Smooth muscle cell (in vitro differentiated cells): Measurements from ENCODE around the gene AQP10. TPM values are rescaled to one million over a fixed set of nuclear protein-coding genes. Genes with fewer than 3 reads are reported as not detected.

Experiments
- DNase-seq: peaks from one replicate; lab custom pipeline; 2025; ENCODE audit not compliant: unreplicated experiment; lab: John Stamatoyannopoulos, UW
- H2AFZ ChIP-seq: fragments of 200-600 bp; sonication (generic); 2 replicates; pipeline ENCODE4 v1.6.0; 2016; ENCODE audit warnings: antibody characterized with exemption, low read depth, mild to moderate bottlenecking
- H3F3A ChIP-seq: fragments of 200-600 bp; sonication (generic); 2 replicates; pipeline ENCODE4 v1.6.0; 2017; ENCODE audit warnings: antibody characterized with exemption, low read depth
- H3K27ac ChIP-seq: fragments of 200-600 bp; sonication (generic); 2 replicates; pipeline ENCODE4 v1.5.1; 2016; ENCODE audit warnings: low read depth, mild to moderate bottlenecking
- H3K27me3 ChIP-seq: fragments of 200-600 bp; sonication (generic); 2 replicates; pipeline ENCODE4 v1.6.1; 2016; ENCODE audit warnings: low read depth, mild to moderate bottlenecking
- H3K36me3 ChIP-seq: fragments of 200-600 bp; sonication (generic); 2 replicates; pipeline ENCODE4 v1.5.1; 2016; ENCODE audit warnings: low read depth
- H3K4me1 ChIP-seq: fragments of 200-600 bp; sonication (generic); 2 replicates; pipeline ENCODE4 v1.5.1; 2016; ENCODE audit warnings: low read depth
- H3K4me2 ChIP-seq: fragments of 200-600 bp; sonication (generic); 2 replicates; pipeline ENCODE4 v1.6.0; 2016; ENCODE audit warnings: mild to moderate bottlenecking
- H3K4me3 ChIP-seq: fragments of 200-600 bp; sonication (generic); 2 replicates; pipeline ENCODE4 v1.5.1; 2016; ENCODE audit warnings: mild to moderate bottlenecking
- H3K79me2 ChIP-seq: fragments of 200-600 bp; sonication (generic); 2 replicates; pipeline ENCODE4 v1.6.0; 2016; ENCODE audit warnings: low read depth, mild to moderate bottlenecking
- H3K9ac ChIP-seq: fragments of 200-600 bp; sonication (generic); 2 replicates; pipeline ENCODE4 v1.6.0; 2016; ENCODE audit warnings: low read depth
- H3K9me3 ChIP-seq: fragments of 200-600 bp; sonication (generic); replicated peaks from 2 replicates; pipeline ENCODE4 v1.5.1; 2016; ENCODE audit warnings: low read depth
- H4K20me1 ChIP-seq: fragments of 200-600 bp; sonication (generic); 2 replicates; pipeline ENCODE4 v1.6.0; 2016; ENCODE audit warnings: low read depth
- WGBS: methylation state at CpG from one replicate; pipeline ENCODE4 v1.1.7; 2016; ENCODE audit warnings: low lambda C conversion rate; 5-methylcytosine and 5-hydroxymethylcytosine counted together
- polyA plus RNA-seq: library from polyadenylated mRNA; unstranded; fragments of >200 nt; fragmentation: Nextera tagmentation; extraction: Ambion mirVana; gene quantifications from 2 replicates; pipeline ENCODE4 v1.2.1, GENCODE V29; 2016
- total RNA-seq: library from RNA; depleted of rRNA; stranded (reverse); fragments of >200 nt; gene quantifications from 2 replicates; pipeline ENCODE4 v1.2.3, GENCODE V29; 2014
- TF ChIP-seq, protein P1 (sequence below): fragments of 200-600 bp; sonication (generic); IDR thresholded peaks from 2 replicates; pipeline ENCODE4 v1.5.1; 2017; ENCODE audit warnings: borderline replicate concordance, mild to moderate bottlenecking, antibody characterized with exemption; ENCODE audit not compliant: insufficient read depth, poor library complexity, severe bottlenecking

AQP10 gene
- total and polyA plus RNA-seq, 2 experiments from 2014 or later: 0.14 TPM; not detected in 1

DNA sequence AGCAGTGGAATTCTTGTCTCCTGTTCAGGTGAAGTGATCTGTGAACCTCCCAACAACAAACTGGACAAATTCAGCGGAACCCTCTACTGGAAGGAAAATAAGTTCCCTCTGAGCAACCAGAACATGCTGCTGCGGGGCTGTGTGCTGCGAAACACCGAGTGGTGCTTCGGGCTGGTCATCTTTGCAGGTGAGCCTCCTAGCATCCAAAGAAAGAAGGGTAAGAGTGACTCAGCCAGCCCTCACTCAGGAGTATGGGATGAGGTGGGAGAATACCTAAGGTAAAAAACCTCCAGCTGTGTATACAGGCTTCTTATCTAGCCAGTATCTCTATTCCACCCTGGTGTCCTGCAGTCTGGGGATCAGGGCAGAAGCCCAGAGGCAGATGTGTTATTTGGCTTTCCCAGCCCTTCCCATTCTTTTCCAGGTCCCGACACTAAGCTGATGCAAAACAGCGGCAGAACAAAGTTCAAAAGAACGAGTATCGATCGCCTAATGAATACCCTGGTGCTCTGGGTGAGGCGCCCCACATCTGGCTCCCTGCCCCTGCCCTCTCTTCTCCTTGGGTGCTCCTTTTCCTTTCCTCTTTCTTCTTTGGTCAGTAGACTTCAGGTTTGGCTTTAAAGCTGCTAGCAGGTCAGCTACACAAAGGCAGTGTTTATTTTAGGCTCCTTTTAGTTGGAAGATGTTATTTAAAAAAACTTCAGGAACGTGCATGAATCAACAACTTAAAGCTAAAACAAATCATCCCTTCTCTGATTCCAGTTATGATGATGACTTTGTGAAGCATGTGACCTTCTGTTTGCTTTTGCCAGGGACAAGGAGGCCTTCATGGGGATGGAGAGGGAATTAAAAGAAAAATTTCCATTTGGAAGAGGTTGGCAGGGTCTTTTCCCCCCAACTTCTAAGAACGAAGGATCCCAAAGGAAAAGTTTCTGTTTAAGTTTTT is 13.5 kb downstream of the AQP10 start:
- Histone ChIP-seq H3K4me3 (no peak overlapping the region), H3K4me2 (no peak overlapping the region), H3K9me3 (no peaks in the 10 kb centered on the region), H3K79me2 (no peaks in the 10 kb centered on the region), H4K20me1 (peaks cover 40% of the 10 kb centered on the region), H3K4me1 (no peaks in the 10 kb centered on the region), H2AFZ (no peak overlapping the region), H3K27ac (no peak overlapping the region), H3K27me3 (no peaks in the 10 kb centered on the region), H3K9ac (no peak overlapping the region), H3K36me3 (no peaks in the 10 kb centered on the region), H3F3A (no peaks in the 10 kb centered on the region)
- DNase-seq: no peak
- TF ChIP-seq, protein P1, sequence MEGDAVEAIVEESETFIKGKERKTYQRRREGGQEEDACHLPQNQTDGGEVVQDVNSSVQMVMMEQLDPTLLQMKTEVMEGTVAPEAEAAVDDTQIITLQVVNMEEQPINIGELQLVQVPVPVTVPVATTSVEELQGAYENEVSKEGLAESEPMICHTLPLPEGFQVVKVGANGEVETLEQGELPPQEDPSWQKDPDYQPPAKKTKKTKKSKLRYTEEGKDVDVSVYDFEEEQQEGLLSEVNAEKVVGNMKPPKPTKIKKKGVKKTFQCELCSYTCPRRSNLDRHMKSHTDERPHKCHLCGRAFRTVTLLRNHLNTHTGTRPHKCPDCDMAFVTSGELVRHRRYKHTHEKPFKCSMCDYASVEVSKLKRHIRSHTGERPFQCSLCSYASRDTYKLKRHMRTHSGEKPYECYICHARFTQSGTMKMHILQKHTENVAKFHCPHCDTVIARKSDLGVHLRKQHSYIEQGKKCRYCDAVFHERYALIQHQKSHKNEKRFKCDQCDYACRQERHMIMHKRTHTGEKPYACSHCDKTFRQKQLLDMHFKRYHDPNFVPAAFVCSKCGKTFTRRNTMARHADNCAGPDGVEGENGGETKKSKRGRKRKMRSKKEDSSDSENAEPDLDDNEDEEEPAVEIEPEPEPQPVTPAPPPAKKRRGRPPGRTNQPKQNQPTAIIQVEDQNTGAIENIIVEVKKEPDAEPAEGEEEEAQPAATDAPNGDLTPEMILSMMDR: no peak
- WGBS: 86% methylated on average over 13 of the region's 13 CpGs

DNA sequence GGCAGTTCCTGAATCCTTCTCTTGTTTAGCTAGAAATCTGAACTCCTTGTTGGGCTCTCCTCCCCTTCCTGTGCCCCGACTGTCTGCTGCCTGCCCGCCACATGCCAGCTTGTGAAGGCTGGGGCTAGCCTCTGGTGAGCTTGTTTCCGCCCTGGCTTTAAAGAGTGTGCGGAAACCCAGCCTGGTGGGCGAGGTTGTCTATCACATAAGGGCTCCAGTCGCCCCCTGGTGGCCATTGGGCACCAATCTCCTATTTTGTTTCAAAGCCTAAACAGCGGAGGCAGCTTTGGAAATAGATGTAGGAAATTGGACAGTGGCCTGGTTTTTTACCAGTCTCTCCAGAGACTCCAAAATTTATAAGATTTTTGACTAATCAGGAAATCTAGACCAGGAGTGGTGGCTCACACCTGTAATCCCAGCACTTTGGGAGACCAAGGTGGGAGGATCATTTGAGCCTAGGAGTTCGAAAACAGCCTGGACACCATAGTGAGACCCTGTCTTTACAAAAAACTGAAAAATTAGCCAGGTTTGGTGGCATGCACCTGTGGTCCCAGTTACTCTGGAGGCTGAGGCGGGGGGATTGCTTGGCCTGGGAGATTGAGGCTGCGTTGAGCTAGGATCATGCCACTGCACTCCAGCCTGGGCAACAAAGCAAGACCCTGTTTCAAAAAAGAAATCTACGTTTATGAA is 14.3 kb downstream of the AQP10 start:
- no peaks in the 10 kb centered on the region for H3K27me3 ChIP-seq
- 52% methylated on average over 11 of the region's 11 CpGs for WGBS
- H3K36me3 ChIP-seq: no peaks in the 10 kb centered on the region
- peak; percentile 25 for DNase-seq
- no peak overlapping the region for H3K27ac ChIP-seq
- peaks cover 33% of the 10 kb centered on the region for H4K20me1 ChIP-seq
- H2AFZ ChIP-seq: no peak overlapping the region
- no peak overlapping the region for H3K4me2 ChIP-seq
- no peak overlapping the region for H3K9ac ChIP-seq
- H3K4me1 ChIP-seq: no peaks in the 10 kb centered on the region
- no peaks in the 10 kb centered on the region for H3F3A ChIP-seq
- no peak overlapping the region for H3K4me3 ChIP-seq
- TF ChIP-seq, protein P1: peak; percentile 88
- H3K9me3 ChIP-seq: no peaks in the 10 kb centered on the region
- no peaks in the 10 kb centered on the region for H3K79me2 ChIP-seq

DNA sequence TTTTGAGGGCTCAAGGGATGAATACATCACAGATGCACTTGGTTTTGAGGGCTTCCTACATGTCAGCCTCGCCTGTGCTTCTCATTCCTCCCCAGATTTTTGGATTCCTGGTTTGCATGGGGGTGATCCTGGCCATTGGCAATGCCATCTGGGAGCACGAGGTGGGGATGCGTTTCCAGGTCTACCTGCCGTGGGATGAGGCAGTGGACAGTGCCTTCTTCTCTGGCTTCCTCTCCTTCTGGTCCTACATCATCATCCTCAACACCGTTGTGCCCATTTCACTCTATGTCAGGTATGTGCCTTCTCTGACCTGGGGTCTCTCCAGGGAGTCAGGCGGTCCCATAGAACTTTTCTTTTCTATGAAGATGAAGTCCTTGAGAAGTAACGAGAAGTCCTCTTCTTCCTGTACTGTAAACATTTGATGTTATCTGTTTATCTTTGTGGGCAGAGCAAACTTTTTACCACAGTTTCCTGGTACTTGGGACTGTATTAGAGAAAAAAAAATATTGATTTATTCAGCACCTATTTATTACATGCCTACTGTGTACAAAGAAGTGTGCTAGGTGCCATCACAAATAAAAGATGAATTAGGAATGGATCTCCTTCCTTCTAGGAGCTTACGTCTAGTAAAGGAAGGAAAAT is 16.5 kb downstream of the AQP10 start:
- Histone ChIP-seq H3K4me1 (no peaks in the 10 kb centered on the region), H3K27ac (no peak overlapping the region), H2AFZ (no peak overlapping the region), H3K9ac (no peak overlapping the region), H3K9me3 (no peaks in the 10 kb centered on the region), H3K79me2 (no peaks in the 10 kb centered on the region), H3K4me2 (no peak overlapping the region), H3K4me3 (no peak overlapping the region), H3K36me3 (no peaks in the 10 kb centered on the region), H3K27me3 (no peaks in the 10 kb centered on the region), H4K20me1 (peaks cover 26% of the 10 kb centered on the region), H3F3A (no peaks in the 10 kb centered on the region)
- TF ChIP-seq, protein P1: no peak
- no peak for DNase-seq
- 95% methylated on average over 8 of the region's 8 CpGs for WGBS
